Hematopoietic multipotent progenitor cell treated with erythropoietin and hydrocortisone succinate and interleukin-3 and kit ligand, for 8 days (in vitro differentiated cells): ENCODE data around the gene CD3G.
"Not testable (repeated sequence)": the region's sequence is repeated elsewhere in the genome, so short reads cannot be mapped to it uniquely, and the experiment has no call there.

ENCODE experiments used
- DNase-seq: peaks from one replicate; pipeline ENCODE4 v3.0.0-alpha.2; 2015

The CD3G gene

GRCh38 chr11:118343981-118344515, at the start of gene CD3G:
Gene CD3G, plus strand, starts transcription at chr11:118344344. Its CDS starts 80 bp downstream, at chr11:118344424.
- DNase-seq: no peak

- DNase-seq: no peak
Measured at GRCh38 chr11:118295199-118295598, 48.9 kb upstream of the CD3G start.

- peak; percentile 40 for DNase-seq
Measured at GRCh38 chr11:118295815-118296454, 48.2 kb upstream of the CD3G start.

- DNase-seq: no peak
Measured at GRCh38 chr11:118301600-118302195, 42.4 kb upstream of the CD3G start.

- DNase-seq: no peak
Measured at GRCh38 chr11:118304227-118304567, 39.9 kb upstream of the CD3G start.

- DNase-seq: no peak
Measured at GRCh38 chr11:118304568-118305248, 39.4 kb upstream of the CD3G start, which contains the start of gene CD3E. Gene CD3E, plus strand, starts transcription at chr11:118304730. Its CDS starts 223 bp downstream, at chr11:118304953.

- no peak for DNase-seq
Measured at GRCh38 chr11:118305726-118306125, 38.4 kb upstream of the CD3G start.

- no peak for DNase-seq
Measured at GRCh38 chr11:118306556-118306955, 37.6 kb upstream of the CD3G start.

- not testable (repeated sequence) for DNase-seq
Measured at GRCh38 chr11:118308995-118309528, 35.1 kb upstream of the CD3G start.

- DNase-seq: no peak
Measured at GRCh38 chr11:118310271-118310670, 33.9 kb upstream of the CD3G start.

GRCh38 chr11:118310781-118311485, 33.2 kb upstream of the CD3G start:
- DNase-seq: no peak

GRCh38 chr11:118311518-118311917, 32.6 kb upstream of the CD3G start:
- no peak for DNase-seq

GRCh38 chr11:118312328-118312727, 31.8 kb upstream of the CD3G start:
- no peak for DNase-seq

GRCh38 chr11:118313242-118313641, 30.9 kb upstream of the CD3G start:
- no peak for DNase-seq

- no peak for DNase-seq
Measured at GRCh38 chr11:118314988-118315411, 29.1 kb upstream of the CD3G start.

- DNase-seq: no peak
Measured at GRCh38 chr11:118318124-118318523, 26.0 kb upstream of the CD3G start.

- DNase-seq: no peak
Measured at GRCh38 chr11:118318581-118319336, 25.4 kb upstream of the CD3G start.

- peak; percentile 11 for DNase-seq
Measured at GRCh38 chr11:118319337-118319707, 24.8 kb upstream of the CD3G start.

- no peak for DNase-seq
Measured at GRCh38 chr11:118320515-118320914, 23.6 kb upstream of the CD3G start.

GRCh38 chr11:118321386-118322082, 22.6 kb upstream of the CD3G start:
- no peak for DNase-seq

- DNase-seq: no peak
Measured at GRCh38 chr11:118322721-118323120, 21.4 kb upstream of the CD3G start.

- no peak for DNase-seq
Measured at GRCh38 chr11:118325283-118325682, 18.9 kb upstream of the CD3G start.
